ENCODE data around the gene IMMP2L.

IMMP2L gene

GRCh38 chr7:111159426-111159825, 402.9 kb downstream of the IMMP2L start:
- H3K36me3 ChIP-seq (ENCODE audit: insufficient read depth, low read length) = no peaks in the 10 kb centered on the region
- H3K4me1 ChIP-seq (ENCODE audit: insufficient read depth, low read length) = no peaks in the 10 kb centered on the region
- H3K9me3 ChIP-seq (ENCODE audit: control insufficient read depth, insufficient read depth, low read length) = peaks cover 3% of the 10 kb centered on the region
- no peak overlapping the region for H3K9ac ChIP-seq (ENCODE audit: low read depth, low read length)

GRCh38 chr7:111150709-111151108, 411.6 kb downstream of the IMMP2L start:
- Histone ChIP-seq H3K36me3 (ENCODE audit: insufficient read depth, low read length) (no peaks in the 10 kb centered on the region), H3K9ac (ENCODE audit: low read depth, low read length) (no peak overlapping the region), H3K9me3 (ENCODE audit: control insufficient read depth, insufficient read depth, low read length) (no peaks in the 10 kb centered on the region), H3K4me1 (ENCODE audit: insufficient read depth, low read length) (no peaks in the 10 kb centered on the region)

- Histone ChIP-seq H3K9ac (ENCODE audit: low read depth, low read length) (no peak overlapping the region), H3K9me3 (ENCODE audit: control insufficient read depth, insufficient read depth, low read length) (no peaks in the 10 kb centered on the region), H3K36me3 (ENCODE audit: insufficient read depth, low read length) (no peaks in the 10 kb centered on the region), H3K4me1 (ENCODE audit: insufficient read depth, low read length) (no peaks in the 10 kb centered on the region)
Observed at GRCh38 chr7:111147708-111148533, 414.4 kb downstream of the IMMP2L start.

GRCh38 chr7:111146136-111146535, 416.2 kb downstream of the IMMP2L start:
- Histone ChIP-seq H3K9ac (ENCODE audit: low read depth, low read length) (no peak overlapping the region), H3K4me1 (ENCODE audit: insufficient read depth, low read length) (no peaks in the 10 kb centered on the region), H3K36me3 (ENCODE audit: insufficient read depth, low read length) (no peaks in the 10 kb centered on the region), H3K9me3 (ENCODE audit: control insufficient read depth, insufficient read depth, low read length) (no peaks in the 10 kb centered on the region)

GRCh38 chr7:111145472-111145871, 416.8 kb downstream of the IMMP2L start:
- no peaks in the 10 kb centered on the region for H3K4me1 ChIP-seq (ENCODE audit: insufficient read depth, low read length)
- H3K9me3 ChIP-seq (ENCODE audit: control insufficient read depth, insufficient read depth, low read length) = no peaks in the 10 kb centered on the region
- no peaks in the 10 kb centered on the region for H3K36me3 ChIP-seq (ENCODE audit: insufficient read depth, low read length)
- H3K9ac ChIP-seq (ENCODE audit: low read depth, low read length) = no peak overlapping the region

- Histone ChIP-seq H3K9me3 (ENCODE audit: control insufficient read depth, insufficient read depth, low read length) (no peaks in the 10 kb centered on the region), H3K36me3 (ENCODE audit: insufficient read depth, low read length) (no peaks in the 10 kb centered on the region), H3K9ac (ENCODE audit: low read depth, low read length) (no peak overlapping the region), H3K4me1 (ENCODE audit: insufficient read depth, low read length) (peaks cover 6% of the 10 kb centered on the region)
Observed at GRCh38 chr7:111140091-111140865, 422.0 kb downstream of the IMMP2L start.

GRCh38 chr7:111138586-111138985, 423.7 kb downstream of the IMMP2L start:
- no peaks in the 10 kb centered on the region for H3K9me3 ChIP-seq (ENCODE audit: control insufficient read depth, insufficient read depth, low read length)
- no peaks in the 10 kb centered on the region for H3K36me3 ChIP-seq (ENCODE audit: insufficient read depth, low read length)
- peaks cover 6% of the 10 kb centered on the region for H3K4me1 ChIP-seq (ENCODE audit: insufficient read depth, low read length)
- no peak overlapping the region for H3K9ac ChIP-seq (ENCODE audit: low read depth, low read length)

- Histone ChIP-seq H3K4me1 (ENCODE audit: insufficient read depth, low read length) (peaks cover 6% of the 10 kb centered on the region), H3K9me3 (ENCODE audit: control insufficient read depth, insufficient read depth, low read length) (no peaks in the 10 kb centered on the region), H3K36me3 (ENCODE audit: insufficient read depth, low read length) (no peaks in the 10 kb centered on the region), H3K9ac (ENCODE audit: low read depth, low read length) (no peak overlapping the region)
Observed at GRCh38 chr7:111138193-111138569, 424.1 kb downstream of the IMMP2L start.

- peaks cover 6% of the 10 kb centered on the region for H3K4me1 ChIP-seq (ENCODE audit: insufficient read depth, low read length)
- H3K9ac ChIP-seq (ENCODE audit: low read depth, low read length) = no peak overlapping the region
- no peaks in the 10 kb centered on the region for H3K9me3 ChIP-seq (ENCODE audit: control insufficient read depth, insufficient read depth, low read length)
Observed at GRCh38 chr7:111137296-111138192, 424.7 kb downstream of the IMMP2L start.

GRCh38 chr7:111132833-111133232, 429.5 kb downstream of the IMMP2L start:
- no peaks in the 10 kb centered on the region for H3K9me3 ChIP-seq (ENCODE audit: control insufficient read depth, insufficient read depth, low read length)
- peaks cover 5% of the 10 kb centered on the region for H3K4me1 ChIP-seq (ENCODE audit: insufficient read depth, low read length)
- H3K9ac ChIP-seq (ENCODE audit: low read depth, low read length) = no peak overlapping the region

More at GRCh38 chr7:111137296-111138192, 424.7 kb downstream of the IMMP2L start:
- H3K36me3 ChIP-seq (ENCODE audit: insufficient read depth, low read length) = no peaks in the 10 kb centered on the region

GRCh38 chr7:111129435-111129834, 432.9 kb downstream of the IMMP2L start:
- Histone ChIP-seq H3K9ac (ENCODE audit: low read depth, low read length) (no peak overlapping the region), H3K9me3 (ENCODE audit: control insufficient read depth, insufficient read depth, low read length) (no peaks in the 10 kb centered on the region), H3K4me1 (ENCODE audit: insufficient read depth, low read length) (no peaks in the 10 kb centered on the region), H3K36me3 (ENCODE audit: insufficient read depth, low read length) (no peaks in the 10 kb centered on the region)

More at GRCh38 chr7:111132833-111133232, 429.5 kb downstream of the IMMP2L start:
- H3K36me3 ChIP-seq (ENCODE audit: insufficient read depth, low read length) = no peaks in the 10 kb centered on the region

GRCh38 chr7:111126987-111127386, 435.3 kb downstream of the IMMP2L start:
- no peaks in the 10 kb centered on the region for H3K9me3 ChIP-seq (ENCODE audit: control insufficient read depth, insufficient read depth, low read length)

GRCh38 chr7:111115966-111116365, 446.3 kb downstream of the IMMP2L start:
- Histone ChIP-seq H3K9me3 (ENCODE audit: control insufficient read depth, insufficient read depth, low read length) (no peaks in the 10 kb centered on the region), H3K9ac (ENCODE audit: low read depth, low read length) (no peak overlapping the region), H3K36me3 (ENCODE audit: insufficient read depth, low read length) (no peaks in the 10 kb centered on the region), H3K4me1 (ENCODE audit: insufficient read depth, low read length) (no peaks in the 10 kb centered on the region)

More at GRCh38 chr7:111126987-111127386, 435.3 kb downstream of the IMMP2L start:
- no peaks in the 10 kb centered on the region for H3K4me1 ChIP-seq (ENCODE audit: insufficient read depth, low read length)
- no peaks in the 10 kb centered on the region for H3K36me3 ChIP-seq (ENCODE audit: insufficient read depth, low read length)
- no peak overlapping the region for H3K9ac ChIP-seq (ENCODE audit: low read depth, low read length)
